K562 (cell line): ENCODE measurements around the gene PRMT5. TPM values are rescaled to one million over a fixed set of nuclear protein-coding genes. Genes with fewer than 3 reads are reported as not detected.
A peak's percentile ranks its signal among the peaks of the same experiment; 100 is the strongest.

Experiments used
- CXXC5 ChIP-seq: fragments of 250-450 bp; sonication (Bioruptor Pico); IDR thresholded peaks from 2 replicates; pipeline ENCODE4 v1.8.0; 2022; ENCODE audit warnings: inconsistent platforms, mild to moderate bottlenecking, moderate library complexity
- DACH1 ChIP-seq: fragments of 450-650 bp; IDR thresholded peaks from 2 replicates; pipeline ENCODE4 v1.6.1; 2018; ENCODE audit not compliant: partially characterized antibody
- ELF1 ChIP-seq: fragments of 200-800 bp; sonication (Bioruptor generic); IDR thresholded peaks from 2 replicates; pipeline ENCODE4 v1.6.1; 2016; ENCODE audit warnings: missing genetic modification characterization, missing compliant biosample characterization
- ETS1 ChIP-seq: conservative IDR thresholded peaks from 2 replicates; pipeline ENCODE4 v1.6.1; 2011; ENCODE audit warnings: low read depth, mild to moderate bottlenecking, low read length; ENCODE audit not compliant: control insufficient read depth
- FOXM1 ChIP-seq, 2 experiments: fragments of 450-650 bp in 1 of 2; sonication (generic) in 1 of 2; formaldehyde crosslinking in 1 of 2; IDR thresholded peaks; 2 replicates each; pipeline versions ENCODE4 v1.6.1 to v1.9.0; 2017 to 2022; ENCODE audit warnings: low read depth in 2 of 2, mild to moderate bottlenecking in 2 of 2, missing genetic modification reagents in 1 of 2, moderate library complexity in 1 of 2
- IRF9 ChIP-seq: fragments of 450-650 bp; IDR thresholded peaks from 2 replicates; pipeline ENCODE4 v1.6.1; 2016; ENCODE audit warnings: missing biosample characterization, missing genetic modification characterization
- KAT7 ChIP-seq: sonication (generic); formaldehyde crosslinking; IDR thresholded peaks from 2 replicates; pipeline ENCODE4 v1.8.0; 2022; ENCODE audit warnings: missing genetic modification reagents, mild to moderate bottlenecking, borderline replicate concordance
- L3MBTL2 ChIP-seq: fragments of 450-650 bp; IDR thresholded peaks from 2 replicates; pipeline ENCODE4 v1.6.1; 2016; ENCODE audit warnings: mild to moderate bottlenecking, moderate library complexity
- MNT ChIP-seq, 2 experiments: fragments of 450-650 bp; conservative IDR thresholded peaks; 2 replicates each; pipeline ENCODE4 v1.6.1; 2017; ENCODE audit warnings: mild to moderate bottlenecking in 2 of 2, moderate library complexity in 2 of 2
- PML ChIP-seq: IDR thresholded peaks from 2 replicates; pipeline ENCODE4 v1.6.1; 2012; ENCODE audit warnings: low read length, inconsistent platforms
- POLR2G ChIP-seq: fragments of 200-400 bp; formaldehyde crosslinking; IDR thresholded peaks from 2 replicates; pipeline ENCODE4 v1.6.1; 2017; ENCODE audit warnings: low read depth, mild to moderate bottlenecking, antibody characterized with exemption, low read length, moderate library complexity
- RAD21 ChIP-seq, 2 experiments: fragments of 250-450 bp in 1 of 2; fragments of 450-650 bp in 1 of 2; sonication (Bioruptor Pico) in 1 of 2; formaldehyde crosslinking in 1 of 2; IDR thresholded peaks in 1 of 2; conservative IDR thresholded peaks in 1 of 2; 2 replicates each; pipeline versions ENCODE4 v1.4.0 to v1.8.0; 2020 to 2022; ENCODE audit warnings: mild to moderate bottlenecking in 2 of 2, moderate library complexity in 1 of 2
- RFX5 ChIP-seq: IDR thresholded peaks from 2 replicates; pipeline ENCODE4 v1.6.1; 2011; ENCODE audit warnings: low read depth, mild to moderate bottlenecking, improper control_type of control experiment, low read length
- RHOXF2B ChIP-seq: fragments of 250-450 bp; sonication (Bioruptor Pico); conservative IDR thresholded peaks from 2 replicates; pipeline ENCODE4 v1.5.1; 2021
- SMAD1 ChIP-seq: fragments of 150-350 bp; IDR thresholded peaks from 2 replicates; pipeline ENCODE4 v1.6.1; 2014; ENCODE audit warnings: low read length, low read depth; ENCODE audit not compliant: partially characterized antibody
- SMARCA4 ChIP-seq: fragments of 450-650 bp; IDR thresholded peaks from 2 replicates; pipeline ENCODE4 v1.6.1; 2016
- SNIP1 ChIP-seq: fragments of 450-650 bp; IDR thresholded peaks from 2 replicates; pipeline ENCODE4 v1.7.1; 2017; ENCODE audit warnings: low read depth, mild to moderate bottlenecking
- SPI1 ChIP-seq: IDR thresholded peaks from 2 replicates; pipeline ENCODE4 v1.6.1; 2011; ENCODE audit warnings: low read depth, low read length, control low read depth, borderline replicate concordance
- STAG1 ChIP-seq: sonication (generic); formaldehyde crosslinking; IDR thresholded peaks from 2 replicates; pipeline ENCODE4 v1.5.0; 2020; ENCODE audit warnings: missing genetic modification reagents, borderline replicate concordance
- TGIF2 ChIP-seq: sonication (generic); formaldehyde crosslinking; IDR thresholded peaks from 2 replicates; pipeline ENCODE4 v1.8.1; 2022; ENCODE audit warnings: mild to moderate bottlenecking, missing genetic modification reagents, moderate library complexity
- VEZF1 ChIP-seq: fragments of 200-800 bp; sonication (Bioruptor generic); IDR thresholded peaks from 2 replicates; pipeline ENCODE4 v1.6.1; 2017; ENCODE audit warnings: missing genetic modification characterization, missing compliant biosample characterization
- ZKSCAN1 ChIP-seq: fragments of 150-350 bp; IDR thresholded peaks from 2 replicates; pipeline ENCODE4 v1.6.1; 2016; ENCODE audit warnings: low read depth, low read length
- ZKSCAN3 ChIP-seq: fragments of 250-450 bp; sonication (Bioruptor Pico); IDR thresholded peaks from 2 replicates; pipeline ENCODE4 v1.4.0; 2020
- polyA plus RNA-seq, 8 experiments: library from polyadenylated mRNA; depleted of rRNA in 4 of 8; stranded (reverse) in 5 of 8; unstranded in 3 of 8; fragments of >200 nt; fragmentation: Nextera tagmentation in 2 of 8; fragmentation: Illumina TruSeq in 1 of 8; extraction: Ambion mirVana in 2 of 8; extraction: Trizol in 1 of 8; gene quantifications; 2 replicates each; pipeline versions ENCODE4 v1.2.1 to v1.2.3, GENCODE V29; 2011 to 2014; ENCODE audit warnings: inconsistent platforms in 1 of 8, missing spikeins in 1 of 8
- total RNA-seq, 7 experiments: library from RNA; depleted of rRNA in 6 of 7; stranded (reverse); fragments of >200 nt in 6 of 7; fragmentation: Illumina TruSeq in 2 of 7; extraction: Trizol in 2 of 7; gene quantifications; 2 replicates each; pipeline versions ENCODE4 v1.2.1 to v1.2.3, GENCODE V29; 2011 to 2021; ENCODE audit warnings: low replicate concordance in 1 of 7

PRMT5 gene
- total and polyA plus RNA-seq, 9 of the 15 experiments (the other 6 are each of a cell fraction or from before 2014, with no cell fraction given), result 114 to 552 (median 222) TPM

- TF ChIP-seq KAT7 (CRISPR knock-in tag), result peak; percentile 66; the same call in 1 of the 2 replicates
- TF ChIP-seq PML, result peak; percentile 46; the same call in 1 of the 2 replicates
- peak; percentile 78 for TF ChIP-seq CXXC5 (CRISPR knock-in tag)
- no peak for TF ChIP-seq ZKSCAN1
- TF ChIP-seq RHOXF2B (CRISPR knock-in tag), result 0 out of 2 replicates have a peak, but pooled peaks have one; percentile 10
- no peak for TF ChIP-seq SNIP1
- TF ChIP-seq RAD21 (CRISPR knock-in tag; conservative IDR thresholded peaks at IDR 0.05 in 1 of 2, IDR thresholded peaks at IDR 0.05 in 1 of 2), result 0 out of 4 replicates have a peak, but pooled peaks of 1 of the 2 experiments have one; percentile 10
- TF ChIP-seq SMARCA4, result no peak
- TF ChIP-seq ZKSCAN3 (CRISPR knock-in tag), result no peak
- TF ChIP-seq ELF1 (tag), result peak; percentile 58; the same call in 1 of the 2 replicates
- no peak for TF ChIP-seq STAG1
- peak; percentile 93 for TF ChIP-seq SPI1
- TF ChIP-seq POLR2G, result peak; percentile 93
- TF ChIP-seq TGIF2 (CRISPR knock-in tag), result peak; percentile 95
- no peak for TF ChIP-seq DACH1
- TF ChIP-seq MNT (conservative IDR thresholded peaks at IDR 0.05), result peak; percentile 2 to 76; a peak in 2 of 4 replicates
- TF ChIP-seq L3MBTL2, result peak; percentile 60
- TF ChIP-seq RFX5, result no peak
- TF ChIP-seq ETS1, result no peak
- TF ChIP-seq FOXM1 (IDR thresholded peaks at IDR 0.05; ENCODE audit: low read depth), result peak; percentile 29; the same call in 1 of the 2 replicates
- TF ChIP-seq FOXM1 (CRISPR knock-in tag; IDR thresholded peaks at IDR 0.05; ENCODE audit: low read depth), result no peak
- TF ChIP-seq SMAD1, result peak; percentile 19
- TF ChIP-seq VEZF1 (CRISPR knock-in tag), result peak; percentile 84
- TF ChIP-seq IRF9 (tag), result no peak
These were observed 57.7 kb downstream of the PRMT5 start, which contains the start of gene LRP10 (continued) for GRCh38 chr14:22871224-22872032.
